ENCODE measurements around the gene CHST8.

Gene CHST8

DNA sequence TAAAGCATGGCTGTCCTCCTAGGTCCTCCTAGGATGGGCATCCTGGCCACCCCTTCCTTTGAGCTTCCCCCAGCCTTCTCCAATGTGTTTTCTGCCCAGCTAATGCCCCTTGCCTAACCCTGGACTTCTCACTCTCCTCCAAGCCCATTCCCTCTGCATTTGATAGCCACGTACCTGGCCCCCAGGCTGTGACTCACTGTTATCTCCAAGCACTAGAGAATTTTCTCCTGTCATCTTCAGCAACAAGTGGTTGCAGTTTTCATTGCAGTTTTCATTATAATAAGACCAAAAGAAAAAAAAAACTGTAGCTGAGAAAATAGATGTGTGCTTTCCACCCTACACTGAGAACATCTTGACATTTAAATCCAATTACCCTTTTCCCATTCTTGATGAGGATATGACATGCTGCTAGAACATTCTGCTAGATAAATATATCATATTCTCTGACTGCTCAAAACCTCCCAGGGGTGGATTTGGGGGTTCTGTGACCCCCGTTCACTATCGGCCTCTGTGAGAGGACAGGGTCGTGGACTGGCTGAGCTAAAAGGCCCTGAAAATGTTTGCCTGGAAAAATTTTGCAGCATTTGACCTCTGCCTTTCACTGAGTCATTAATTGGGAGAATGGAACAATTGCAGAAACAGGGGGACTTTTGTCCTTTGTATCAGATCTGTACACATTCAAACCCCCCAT lies 116.1 kb downstream of the CHST8 start:
- DNase-seq (ENCODE audit: low spot score), result no peak

DNA sequence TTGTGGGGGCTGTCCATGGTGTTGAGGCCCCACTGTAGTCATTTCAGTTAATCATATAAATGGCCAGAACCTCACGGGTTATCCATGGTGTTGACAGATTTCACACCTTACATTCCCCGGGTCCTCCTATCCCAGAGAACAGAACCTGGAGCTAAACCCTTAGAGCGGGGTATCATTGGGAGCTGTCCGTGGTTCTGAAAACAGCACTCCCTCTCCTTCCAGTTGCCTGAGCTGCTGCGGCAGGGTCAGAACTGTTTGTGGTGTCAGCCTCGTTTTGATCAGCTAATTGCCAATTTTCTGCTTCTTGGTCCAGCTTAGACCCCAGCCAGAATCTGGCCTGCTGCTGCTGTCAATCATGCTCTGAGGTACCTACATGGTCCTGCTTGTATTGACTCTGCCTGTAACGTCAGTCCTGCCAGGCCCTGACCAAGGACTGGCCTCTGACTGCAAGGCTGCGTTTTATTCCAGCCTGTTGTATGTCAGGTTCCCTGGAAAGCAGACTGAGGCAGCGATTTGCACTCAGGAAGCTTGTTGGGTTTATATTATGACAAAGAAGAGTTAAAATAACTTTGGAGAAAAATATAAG lies 119.2 kb downstream of the CHST8 start:
- peak; percentile 86 for DNase-seq (ENCODE audit: low spot score)

DNA sequence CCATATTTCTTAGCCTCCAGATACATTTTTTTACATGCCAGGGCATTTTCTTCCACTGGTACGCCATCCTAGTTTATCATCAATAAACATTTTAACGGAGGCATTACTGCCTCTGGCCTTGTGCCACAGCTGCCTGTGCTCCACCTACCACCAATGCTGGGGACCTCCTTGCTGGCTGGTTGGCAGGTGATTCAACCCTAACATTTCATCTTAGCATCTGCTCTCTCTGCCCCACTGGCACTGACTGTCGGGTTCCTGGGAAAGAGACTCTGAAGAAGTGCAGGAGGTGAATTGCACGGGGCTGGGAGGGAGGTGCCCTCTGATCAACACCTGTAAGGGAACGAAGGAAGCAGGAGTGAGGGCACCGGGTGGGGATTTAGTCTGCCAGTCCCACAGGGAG lies 123.5 kb downstream of the CHST8 start:
- no peak for DNase-seq (ENCODE audit: low spot score)

DNA sequence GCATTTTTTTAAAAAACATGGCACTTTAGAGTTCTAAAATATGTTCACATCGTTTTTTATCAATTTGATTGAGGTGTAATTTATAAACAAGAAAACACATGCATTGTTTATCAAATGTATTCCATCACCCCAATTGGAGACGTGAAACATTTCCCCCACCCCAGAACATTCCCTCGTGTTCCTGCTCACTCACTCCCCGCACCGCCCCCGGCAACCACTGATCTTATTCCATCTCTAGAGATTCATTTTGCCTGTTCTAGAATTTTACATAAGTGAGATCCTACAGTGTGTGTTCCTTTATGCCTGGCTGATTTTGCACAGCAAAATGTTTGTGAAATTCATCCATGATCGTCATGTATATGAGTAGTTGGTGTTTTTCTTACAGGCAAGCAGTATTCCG lies 124.4 kb downstream of the CHST8 start:
- DNase-seq (ENCODE audit: low spot score), result no peak

DNA sequence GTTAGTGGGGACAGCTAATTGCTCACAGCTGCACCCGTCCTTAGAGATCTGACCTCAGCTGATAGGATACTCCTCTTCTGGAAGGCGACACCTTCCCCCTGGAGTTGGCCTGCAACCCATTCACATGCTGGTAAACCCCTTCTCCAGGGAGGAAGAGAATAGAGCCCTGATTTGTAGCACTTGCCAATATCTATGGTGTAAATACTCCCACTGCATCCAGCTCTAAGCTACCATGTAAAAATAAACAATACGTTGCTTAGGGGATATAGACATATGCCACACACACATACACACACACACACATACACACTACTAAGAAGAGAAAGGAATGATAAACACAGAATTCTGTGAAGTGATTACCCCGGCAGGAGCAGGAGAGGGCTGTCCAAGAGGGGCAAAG lies 125.5 kb downstream of the CHST8 start:
- no peak for DNase-seq (ENCODE audit: low spot score)

DNA sequence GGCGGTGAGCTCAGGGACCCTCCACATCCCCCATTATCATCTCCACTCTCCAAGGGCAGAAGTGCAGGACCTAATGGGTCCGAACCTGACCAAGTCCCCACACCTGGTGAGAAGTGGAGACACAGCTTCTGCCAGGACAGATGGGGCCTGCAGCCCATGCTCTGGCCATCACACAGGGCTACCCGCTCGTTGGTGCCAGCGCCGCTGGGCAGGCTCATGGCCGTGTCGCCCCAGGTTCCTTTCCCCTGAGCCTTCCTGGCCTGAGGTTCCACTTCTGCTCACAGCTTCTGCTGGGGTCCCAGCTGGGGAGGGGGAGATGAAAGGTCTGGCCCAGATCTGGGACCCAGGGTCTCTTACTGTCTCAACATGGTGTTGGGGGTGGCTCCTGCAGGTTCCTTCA lies 126.5 kb downstream of the CHST8 start:
- DNase-seq (ENCODE audit: low spot score), result no peak

DNA sequence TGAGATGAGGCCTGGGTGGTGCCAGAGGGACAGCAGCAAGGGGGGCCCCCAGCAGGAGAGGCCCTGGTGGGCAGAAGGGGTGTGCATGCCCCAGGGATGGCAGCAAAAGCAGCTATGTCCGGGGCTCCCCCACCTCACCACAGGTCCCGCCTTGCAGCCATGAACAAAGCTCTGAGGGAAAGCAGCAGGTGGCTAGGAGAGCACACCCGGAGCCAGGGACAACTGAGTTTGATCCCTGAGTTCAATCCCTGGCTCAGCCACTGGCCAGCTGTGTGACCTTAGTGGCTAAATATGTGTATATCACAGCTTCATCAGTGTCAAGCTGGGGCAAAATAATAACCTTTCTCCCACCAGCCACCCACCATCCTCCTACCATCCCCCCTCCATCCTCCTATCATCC lies 127.3 kb downstream of the CHST8 start:
- DNase-seq (ENCODE audit: low spot score), result no peak

DNA sequence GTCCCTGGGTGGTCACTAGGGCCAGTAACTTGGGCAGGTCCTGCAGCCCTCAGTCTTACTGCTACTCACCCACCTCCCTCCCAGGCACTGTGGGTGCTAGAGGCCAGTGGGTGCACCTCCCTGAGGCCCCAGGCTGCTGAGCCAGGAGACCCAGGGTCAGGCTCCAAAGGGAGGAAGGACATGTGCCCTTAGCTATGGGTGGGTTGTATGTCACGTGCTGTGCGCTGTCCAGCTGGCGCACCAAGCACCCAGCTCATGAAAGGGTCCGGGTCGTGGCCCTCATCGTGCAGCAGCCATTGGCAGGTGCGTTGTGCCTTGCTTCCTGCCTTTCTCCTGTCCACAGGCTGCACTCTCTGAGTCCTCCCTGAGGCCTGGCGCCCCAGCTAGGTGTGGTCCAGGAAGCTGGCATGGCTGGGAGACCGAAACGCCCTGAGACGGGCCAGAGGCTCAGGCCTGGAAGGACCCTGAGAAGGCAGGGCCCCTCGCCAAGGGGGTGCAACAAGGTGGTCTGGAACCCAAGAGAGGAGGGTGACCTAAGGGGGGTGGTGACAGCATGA lies 127.9 kb downstream of the CHST8 start:
- DNase-seq (ENCODE audit: low spot score), result no peak

DNA sequence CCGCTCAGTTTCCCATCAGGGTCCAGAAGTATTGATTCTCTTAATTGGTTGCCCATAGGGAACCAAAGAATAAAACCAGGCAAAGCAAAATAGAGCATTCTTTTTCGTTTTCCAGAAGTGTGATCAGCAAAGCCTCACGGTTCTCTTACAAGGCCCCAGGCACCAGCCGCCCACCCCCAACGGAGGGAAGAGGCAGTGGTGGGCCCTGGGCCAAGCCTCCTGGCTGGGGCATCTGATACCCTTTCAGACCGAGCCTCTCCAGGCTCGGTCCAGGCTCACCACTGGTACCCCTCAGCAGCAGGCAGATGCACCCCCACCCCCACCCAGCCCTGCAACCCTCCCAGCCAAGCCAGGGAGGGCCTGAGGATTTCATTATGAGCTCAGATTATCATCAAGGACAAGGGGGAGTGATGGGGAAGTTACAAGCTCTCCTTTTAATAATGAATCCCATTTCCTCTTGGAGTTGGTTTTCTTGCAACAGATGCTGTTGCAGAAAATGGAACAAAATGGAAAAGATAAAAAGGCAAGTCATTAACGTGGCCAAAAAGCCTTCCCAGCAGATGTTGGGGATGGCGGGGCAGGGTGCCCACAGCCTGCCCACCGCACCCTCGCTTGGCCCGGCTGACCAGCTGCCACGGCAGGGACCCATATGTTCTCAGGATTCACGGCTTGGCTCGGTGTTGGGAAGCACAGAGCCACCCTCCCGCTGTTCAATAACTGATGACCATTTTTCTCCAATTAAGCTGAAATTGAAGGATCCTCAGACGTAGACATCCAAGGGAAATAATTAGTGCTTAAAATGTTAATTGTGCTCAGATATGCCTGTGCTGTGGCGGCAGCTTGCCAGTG lies 129.1 kb downstream of the CHST8 start:
- DNase-seq (ENCODE audit: low spot score), result no peak

DNA sequence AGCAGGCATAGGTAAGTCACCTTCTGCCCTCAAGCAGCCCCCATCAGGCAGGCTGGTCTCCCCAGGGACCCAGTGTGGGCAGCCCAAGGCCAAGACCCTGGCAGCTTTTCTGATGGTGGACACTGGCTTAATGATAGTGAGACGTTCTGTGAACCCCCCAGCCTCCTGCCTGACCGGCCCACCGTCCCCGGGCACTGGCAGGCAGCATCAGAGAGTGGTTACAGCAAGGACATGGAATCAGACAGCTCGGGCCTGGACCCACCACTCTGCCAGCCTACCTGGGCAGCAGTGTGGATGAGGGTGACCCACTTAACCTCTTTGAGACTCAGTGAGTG lies 129.7 kb downstream of the CHST8 start:
- no peak for DNase-seq (ENCODE audit: low spot score)

DNA sequence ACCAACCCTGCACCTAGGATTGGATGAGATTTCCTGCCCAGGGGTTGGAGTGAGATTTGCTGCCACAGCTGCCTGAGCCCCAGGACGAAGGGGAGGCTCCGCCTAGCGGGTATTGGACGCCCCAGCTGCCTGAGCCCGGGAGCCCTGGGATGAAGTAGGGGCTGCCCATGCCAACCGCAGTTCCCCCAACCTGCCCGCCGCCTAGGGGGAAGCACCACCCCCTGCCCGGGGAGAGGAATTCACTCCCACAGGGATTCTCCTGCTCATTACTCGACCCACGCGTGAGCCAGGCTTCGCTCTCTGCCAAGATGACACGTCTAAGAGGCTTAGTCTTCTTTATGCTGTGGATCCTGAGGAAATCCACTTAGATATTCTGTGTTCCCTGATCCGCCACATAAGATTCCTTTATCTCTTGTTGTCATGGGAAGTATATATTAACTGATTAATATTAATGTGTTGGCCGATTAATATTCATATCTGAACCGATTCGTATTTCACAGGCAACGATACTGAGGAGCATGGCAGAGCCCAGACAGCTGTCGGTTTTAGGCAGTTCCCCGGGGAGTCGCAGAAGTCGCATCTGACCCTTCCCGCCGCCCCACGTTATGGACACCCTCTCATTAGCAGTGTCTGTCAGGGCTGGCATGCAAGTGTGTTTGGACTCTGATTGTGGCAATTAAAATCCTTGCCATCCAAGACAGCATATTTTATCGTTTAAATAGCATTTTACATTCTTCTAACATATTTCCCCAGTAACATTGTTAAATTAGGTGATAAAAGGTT lies 130.5 kb downstream of the CHST8 start:
- no peak for DNase-seq (ENCODE audit: low spot score)

DNA sequence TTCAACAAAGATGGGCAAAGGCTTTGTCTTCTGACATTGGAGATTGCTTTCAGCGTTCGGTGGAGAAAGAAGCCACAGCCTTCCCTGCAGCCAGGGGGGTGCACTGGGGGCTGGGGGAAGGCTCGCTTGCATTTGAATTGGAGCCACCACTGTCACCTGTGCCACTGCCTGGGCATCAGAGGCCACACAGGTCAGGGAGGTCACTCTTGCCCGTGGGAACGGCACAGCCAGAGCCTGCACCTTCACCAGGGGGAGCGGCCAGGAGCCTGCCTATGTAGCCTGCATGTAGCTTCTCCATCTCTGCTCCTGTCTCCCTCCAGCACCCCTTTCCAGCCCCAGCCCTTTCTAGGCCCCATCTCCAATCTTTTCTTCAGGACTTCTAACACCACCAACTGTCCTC lies 131.2 kb downstream of the CHST8 start:
- no peak for DNase-seq (ENCODE audit: low spot score)

DNA sequence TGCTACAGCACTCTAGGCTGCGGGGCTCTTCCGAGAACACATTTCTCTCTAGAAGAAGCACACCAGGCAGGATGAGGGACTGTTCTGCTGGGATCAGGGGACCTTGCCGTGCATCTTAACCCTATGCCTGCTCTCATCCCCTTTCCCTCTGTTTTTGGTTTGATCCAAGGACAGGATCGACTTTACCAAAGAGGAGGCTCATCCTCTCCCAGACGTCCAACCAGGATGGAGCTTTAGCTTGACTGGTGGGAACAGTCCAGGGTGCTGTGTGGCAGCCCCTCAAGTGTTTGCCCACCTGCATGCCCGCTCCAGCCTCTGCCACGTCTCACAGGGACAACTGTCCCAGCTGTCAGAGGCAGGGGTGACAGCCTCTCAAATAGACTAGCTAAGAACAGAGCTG lies 132.6 kb downstream of the CHST8 start:
- DNase-seq (ENCODE audit: low spot score), result no peak

DNA sequence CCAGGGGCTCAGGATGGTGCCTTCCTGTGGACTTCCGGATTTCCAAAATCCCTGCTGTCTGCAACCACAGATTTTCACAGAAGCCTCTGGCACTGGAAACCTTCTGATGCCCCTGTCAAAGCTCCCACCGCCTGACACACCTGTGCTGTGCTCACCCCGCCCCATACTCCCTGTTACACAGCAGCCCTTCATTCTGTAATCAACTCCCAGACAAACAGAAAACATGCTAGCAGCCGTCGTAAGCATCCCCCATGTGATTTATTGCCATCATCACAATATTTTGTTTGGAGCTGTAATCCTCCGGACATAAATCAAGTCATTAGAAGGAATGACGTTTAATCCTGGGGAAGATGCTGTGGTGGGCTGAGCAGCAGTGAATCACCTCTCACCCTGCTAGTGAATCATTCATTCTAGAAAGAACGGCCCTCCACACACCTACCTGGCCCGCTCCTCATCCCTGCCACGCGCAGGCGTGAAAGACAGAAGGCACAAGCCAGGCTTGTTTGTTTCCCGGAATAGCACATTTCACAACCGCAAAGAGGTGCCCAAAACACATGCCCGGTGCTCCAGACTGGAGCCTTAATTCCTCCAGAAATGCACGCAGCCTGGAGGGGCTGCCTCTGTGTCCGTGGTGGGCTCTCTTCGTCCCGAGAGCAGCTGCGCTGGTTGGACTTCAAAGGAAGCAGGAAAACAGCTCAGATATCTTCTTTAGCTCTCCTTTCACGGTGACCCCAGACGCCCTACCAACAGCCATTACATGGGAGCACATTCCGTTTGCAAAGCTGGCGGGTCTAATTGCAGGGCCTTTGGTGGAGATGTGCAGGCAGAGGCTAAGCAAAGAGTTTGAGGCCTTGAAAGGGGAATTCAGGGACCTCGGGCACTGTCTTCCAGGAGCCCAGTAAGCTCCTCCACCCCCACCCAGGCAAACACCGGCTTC lies 133.6 kb downstream of the CHST8 start:
- DNase-seq (ENCODE audit: low spot score), result no peak

DNA sequence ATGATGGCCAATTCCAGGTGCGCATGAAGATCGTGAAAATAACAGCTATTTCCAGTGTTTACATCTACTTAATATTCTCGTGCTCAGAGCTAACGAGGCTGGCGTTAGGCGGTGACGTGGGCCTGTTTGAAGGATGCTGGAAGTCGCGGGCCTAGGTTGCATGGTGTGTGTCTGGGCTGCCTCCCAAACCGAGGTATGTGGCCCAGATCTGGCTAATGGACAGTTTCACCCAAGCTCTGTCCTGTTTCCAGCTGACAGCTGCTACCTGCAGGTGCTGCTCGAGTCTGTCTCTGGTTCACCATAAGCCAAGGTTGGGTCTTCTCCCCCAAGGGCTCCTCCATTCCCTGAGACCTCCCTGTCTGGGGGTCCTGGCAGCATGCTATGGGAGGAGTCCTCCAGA lies 134.4 kb downstream of the CHST8 start:
- DNase-seq (ENCODE audit: low spot score), result no peak

DNA sequence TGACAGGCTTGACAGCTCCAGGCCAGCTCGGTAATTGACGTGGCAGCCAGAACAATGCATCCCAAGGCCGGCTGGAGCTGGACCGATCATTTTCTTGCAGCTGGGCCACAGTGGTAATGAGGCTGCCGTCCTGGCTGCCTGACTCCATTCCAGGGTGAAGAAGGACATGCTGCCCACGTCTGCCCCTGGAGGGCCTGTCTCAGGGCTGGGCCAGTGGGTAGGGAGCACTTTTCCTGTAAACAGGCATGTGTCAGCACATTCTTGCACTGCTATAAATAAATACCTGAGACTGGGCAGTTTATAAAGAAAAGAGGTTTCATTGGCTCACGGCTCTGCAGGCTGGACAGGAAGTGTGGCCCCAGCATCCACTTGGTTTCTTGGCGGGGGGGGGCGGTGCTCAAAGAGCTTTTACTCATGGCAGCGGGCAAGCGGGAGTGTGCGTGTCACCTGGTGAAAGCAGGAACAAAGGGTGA lies 136.8 kb downstream of the CHST8 start:
- DNase-seq (ENCODE audit: low spot score), result no peak

DNA sequence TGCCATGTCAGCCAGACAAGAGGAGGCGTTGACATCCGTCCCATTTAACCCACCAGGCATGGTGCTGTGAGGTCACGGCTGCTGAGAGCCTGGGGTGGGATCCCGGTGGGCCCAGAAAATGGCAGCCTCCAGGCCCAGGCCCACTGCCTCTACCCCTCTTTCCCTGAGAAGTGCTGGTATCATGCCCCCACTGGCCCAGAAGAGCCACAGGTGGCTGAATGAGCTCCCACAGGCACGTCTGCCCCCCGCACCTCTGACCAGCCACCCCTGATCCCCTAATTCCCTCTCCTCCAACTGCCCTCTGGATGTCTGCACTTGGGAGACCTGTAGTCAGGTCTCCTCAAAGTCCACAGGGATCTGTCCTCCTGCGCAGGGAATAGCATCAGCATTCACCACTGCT lies 137.6 kb downstream of the CHST8 start:
- DNase-seq (ENCODE audit: low spot score), result no peak

DNA sequence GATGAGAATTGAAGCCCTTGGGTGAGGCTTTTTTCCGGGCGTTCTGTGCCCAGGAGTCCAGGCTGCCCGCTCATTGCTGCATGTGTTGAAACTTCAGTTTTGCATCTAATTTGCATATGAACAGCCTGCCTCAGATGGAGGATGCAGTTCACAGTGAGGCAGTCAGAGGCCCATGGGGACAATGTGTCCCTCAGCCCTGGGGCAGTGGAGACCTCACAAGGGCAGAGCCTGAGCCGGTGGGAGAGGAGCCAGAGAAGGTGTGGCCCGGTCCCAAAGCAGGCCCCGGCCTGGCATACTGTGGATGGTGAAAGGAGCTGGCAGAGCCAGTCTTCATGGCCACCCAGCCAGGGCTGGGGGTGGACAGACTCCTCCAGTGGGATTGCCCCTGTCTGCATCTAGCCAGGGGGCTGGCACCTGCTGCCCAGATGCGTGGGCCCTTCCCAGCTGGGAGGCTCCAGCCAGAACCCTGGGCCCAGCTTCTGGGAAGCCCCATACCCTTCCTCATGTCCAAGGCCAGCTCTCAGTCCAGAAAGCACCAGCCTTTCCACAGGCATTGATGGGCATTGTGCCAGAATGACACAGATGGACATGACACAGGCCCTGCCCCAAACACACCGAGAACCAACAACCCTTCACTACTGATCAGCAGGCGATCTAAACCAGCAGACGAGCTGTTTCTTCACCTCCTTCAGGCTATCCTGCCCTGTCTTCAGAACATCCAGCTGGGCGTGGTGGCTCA lies 142.0 kb downstream of the CHST8 start:
- DNase-seq (ENCODE audit: low spot score), result no peak

DNA sequence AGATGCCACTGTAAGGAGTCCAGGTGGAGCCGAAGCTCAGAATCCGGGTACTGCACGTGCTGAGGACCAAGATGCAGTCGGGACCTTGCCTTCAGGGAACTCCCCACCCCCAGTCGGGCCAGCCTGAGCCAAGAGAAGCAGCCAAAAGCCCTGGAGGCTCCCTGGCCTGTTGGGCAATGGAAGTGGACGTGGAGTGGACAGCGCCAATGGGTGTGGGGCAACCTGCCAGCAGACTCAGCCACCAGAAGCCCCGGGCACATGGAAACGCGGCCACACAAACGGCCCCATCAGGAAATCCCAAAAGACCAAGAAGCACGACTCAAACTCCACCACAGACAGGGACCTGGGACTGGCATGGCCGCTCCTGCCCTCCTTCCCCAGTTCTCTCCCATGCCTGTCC lies 144.9 kb downstream of the CHST8 start:
- no peak for DNase-seq (ENCODE audit: low spot score)

DNA sequence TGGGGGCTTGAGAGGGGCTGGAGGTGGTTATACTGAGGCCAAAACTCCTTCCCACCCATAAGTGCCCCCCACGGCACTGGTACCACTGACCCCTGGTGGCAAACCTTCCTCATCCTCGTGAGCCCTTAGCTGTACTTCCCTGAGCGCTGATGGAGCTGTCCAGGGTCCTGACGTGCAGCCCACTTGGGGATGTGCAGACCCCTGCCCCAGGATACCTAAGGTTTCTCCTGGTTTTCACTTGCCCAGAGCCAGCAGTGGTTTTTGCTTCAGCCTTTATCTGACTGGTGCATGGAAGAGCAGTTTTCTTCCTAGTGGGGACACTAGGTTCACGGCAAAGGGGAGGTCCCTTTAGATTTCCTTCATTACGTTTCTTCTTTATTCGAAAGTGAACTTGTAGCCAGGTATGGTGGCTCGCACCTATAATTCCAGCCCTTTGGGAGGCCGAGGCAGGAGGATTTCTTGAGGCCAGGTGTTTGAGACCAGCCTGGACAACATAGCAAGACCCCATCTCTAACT lies 146.2 kb downstream of the CHST8 start:
- DNase-seq (ENCODE audit: low spot score), result peak; percentile 88
